H9 (cell line): ENCODE measurements around the gene ACYP2. TPM values are rescaled to one million over a fixed set of nuclear protein-coding genes. Genes with fewer than 3 reads are reported as not detected.

ENCODE experiments used
- DNase-seq: peaks from one replicate; pipeline ENCODE4 v3.0.0-alpha.2; 2017
- H2AFZ ChIP-seq: one replicate; pipeline ENCODE4 v1.6.1; 2013; ENCODE audit warnings: mild to moderate bottlenecking, low read length, control low read depth, moderate library complexity
- H2AK5ac ChIP-seq: 2 replicates; pipeline ENCODE4 v1.6.1; 2013; ENCODE audit warnings: low read length, control low read depth, mixed read lengths; ENCODE audit not compliant: insufficient read length
- H2BK120ac ChIP-seq: one replicate; pipeline ENCODE4 v1.6.1; 2013; ENCODE audit warnings: low read depth, mild to moderate bottlenecking, low read length, control low read depth, inconsistent platforms; ENCODE audit not compliant: poor library complexity, severe bottlenecking
- H2BK12ac ChIP-seq: 2 replicates; pipeline ENCODE4 v1.6.1; 2013; ENCODE audit warnings: low read length, control low read depth, mixed read lengths, low read depth; ENCODE audit not compliant: insufficient read length
- H2BK15ac ChIP-seq: 2 replicates; pipeline ENCODE4 v1.6.1; 2013; ENCODE audit warnings: low read depth, low read length, control low read depth
- H2BK20ac ChIP-seq: one replicate; pipeline ENCODE4 v1.6.1; 2013; ENCODE audit warnings: low read depth, mild to moderate bottlenecking, low read length, control low read depth, inconsistent platforms; ENCODE audit not compliant: poor library complexity, severe bottlenecking
- H2BK5ac ChIP-seq: 2 replicates; pipeline ENCODE4 v1.6.1; 2013; ENCODE audit warnings: low read length, control low read depth, mixed read lengths; ENCODE audit not compliant: insufficient read length
- H3K14ac ChIP-seq: 2 replicates; pipeline ENCODE4 v1.6.1; 2013; ENCODE audit warnings: low read length, control low read depth; ENCODE audit not compliant: insufficient read depth
- H3K18ac ChIP-seq: 2 replicates; pipeline ENCODE4 v1.6.1; 2013; ENCODE audit warnings: low read depth, mild to moderate bottlenecking, mixed read lengths, low read length, control low read depth; ENCODE audit not compliant: insufficient read length
- H3K23ac ChIP-seq: 2 replicates; pipeline ENCODE4 v1.6.1; 2013; ENCODE audit warnings: low read length, control low read depth, mixed read lengths, low read depth; ENCODE audit not compliant: insufficient read length
- H3K23me2 ChIP-seq: 2 replicates; pipeline ENCODE4 v1.6.1; 2013; ENCODE audit warnings: low read depth, mild to moderate bottlenecking, mixed read lengths, low read length, control low read depth; ENCODE audit not compliant: insufficient read length, poor library complexity, severe bottlenecking
- H3K27ac ChIP-seq: 2 replicates; pipeline ENCODE4 v1.5.1; 2013; ENCODE audit warnings: low read length, control low read depth, mixed read lengths, low read depth; ENCODE audit not compliant: insufficient read length
- H3K27me3 ChIP-seq: 2 replicates; pipeline ENCODE4 v1.6.1; 2013; ENCODE audit warnings: low read length, control low read depth, inconsistent platforms; ENCODE audit not compliant: insufficient read depth
- H3K4ac ChIP-seq: 2 replicates; pipeline ENCODE4 v1.6.1; 2013; ENCODE audit warnings: low read depth, mild to moderate bottlenecking, control low read depth, inconsistent platforms, low read length, moderate library complexity
- H3K4me1 ChIP-seq: 2 replicates; pipeline ENCODE4 v1.6.1; 2013; ENCODE audit warnings: low read length, control low read depth, inconsistent platforms; ENCODE audit not compliant: insufficient read depth
- H3K4me2 ChIP-seq: 2 replicates; pipeline ENCODE4 v1.6.1; 2013; ENCODE audit warnings: low read length, control low read depth, mixed read lengths; ENCODE audit not compliant: insufficient read length, insufficient read depth
- H3K56ac ChIP-seq: 2 replicates; pipeline ENCODE4 v1.6.1; 2013; ENCODE audit warnings: low read depth, mild to moderate bottlenecking, mixed read lengths, low read length, control low read depth; ENCODE audit not compliant: insufficient read length
- H3K79me1 ChIP-seq: 2 replicates; pipeline ENCODE4 v1.6.1; 2013; ENCODE audit warnings: low read depth, mild to moderate bottlenecking, moderate library complexity, low read length, control low read depth, inconsistent platforms; ENCODE audit not compliant: insufficient read depth, poor library complexity, severe bottlenecking
- H3K79me2 ChIP-seq: 2 replicates; pipeline ENCODE4 v1.6.1; 2013; ENCODE audit warnings: low read length, control low read depth, inconsistent platforms; ENCODE audit not compliant: insufficient read depth
- H3K9ac ChIP-seq: 2 replicates; pipeline ENCODE4 v1.6.1; 2013; ENCODE audit warnings: low read length, control low read depth, mixed read lengths; ENCODE audit not compliant: insufficient read length; ENCODE audit errors: extremely low read depth
- H3K9me3 ChIP-seq: one replicate; pipeline ENCODE4 v1.6.1; 2013; ENCODE audit warnings: low read depth, low read length, inconsistent platforms; ENCODE audit not compliant: control insufficient read depth
- H3T11ph ChIP-seq: one replicate; pipeline ENCODE4 v1.6.1; 2013; ENCODE audit warnings: mild to moderate bottlenecking, low read length, control low read depth, inconsistent platforms
- H4K20me1 ChIP-seq: one replicate; pipeline ENCODE4 v1.6.1; 2013; ENCODE audit not compliant: control insufficient read depth, insufficient read length, insufficient read depth
- H4K5ac ChIP-seq: 2 replicates; pipeline ENCODE4 v1.6.1; 2013; ENCODE audit warnings: low read depth, mild to moderate bottlenecking, mixed read lengths, low read length, control low read depth; ENCODE audit not compliant: insufficient read length
- H4K8ac ChIP-seq: replicated peaks from 2 replicates; pipeline ENCODE4 v1.6.1; 2013; ENCODE audit warnings: low read length, control low read depth, mixed read lengths, low read depth; ENCODE audit not compliant: insufficient read length
- H4K91ac ChIP-seq: 2 replicates; pipeline ENCODE4 v1.6.1; 2013; ENCODE audit warnings: low read depth, mild to moderate bottlenecking, moderate library complexity, mixed read lengths, low read length, control low read depth; ENCODE audit not compliant: insufficient read length
- H3K27ac Mint-ChIP-seq, 3 experiments: 2 replicates in 2 of 3; 3 replicates in 1 of 3; pipeline ENCODE4 v1.8.0; 2020 to 2021; ENCODE audit warnings: mixed read lengths in 3 of 3, mild to moderate bottlenecking in 1 of 3, moderate library complexity in 1 of 3
- H3K27me3 Mint-ChIP-seq: 2 replicates; pipeline ENCODE4 v1.8.0; 2021; ENCODE audit warnings: low read depth, mild to moderate bottlenecking, moderate library complexity, mixed read lengths
- H3K36me3 Mint-ChIP-seq, 3 experiments: 2 replicates in 2 of 3; 3 replicates in 1 of 3; pipeline ENCODE4 v1.8.0; 2020 to 2021; ENCODE audit warnings: low read depth in 3 of 3, mixed read lengths in 3 of 3; ENCODE audit not compliant: insufficient read depth in 1 of 3
- H3K4me1 Mint-ChIP-seq, 2 experiments: 2 replicates each; pipeline ENCODE4 v1.8.0; 2020; ENCODE audit warnings: mixed read lengths in 2 of 2
- H3K4me3 Mint-ChIP-seq, 2 experiments: 2 replicates in 1 of 2; 3 replicates in 1 of 2; pipeline ENCODE4 v1.8.0; 2020 to 2021; ENCODE audit warnings: mild to moderate bottlenecking in 2 of 2, mixed read lengths in 2 of 2, moderate library complexity in 1 of 2
- H3K9me3 Mint-ChIP-seq, 2 experiments: 2 replicates in 1 of 2; 3 replicates in 1 of 2; pipeline ENCODE4 v1.8.0; 2020; ENCODE audit warnings: mild to moderate bottlenecking in 2 of 2, mixed read lengths in 2 of 2, moderate library complexity in 1 of 2
- CTCF ChIP-seq: fragments of 200-600 bp; sonication (generic); conservative IDR thresholded peaks from 3 replicates; pipeline ENCODE4 v1.8.0; 2021; ENCODE audit warnings: antibody characterized with exemption, mild to moderate bottlenecking
- WGBS: extraction: QIAGEN DNeasy Blood & Tissue Kit; methylation state at CpG from one replicate; pipeline ENCODE4 v1.1.7; 2013; ENCODE audit warnings: missing lambda C conversion rate, low lambda C conversion rate, mixed read lengths; ENCODE audit not compliant: insufficient read length; ENCODE audit errors: extremely low coverage; 5-methylcytosine and 5-hydroxymethylcytosine counted together
- total RNA-seq: library from RNA; stranded (reverse); gene quantifications from 2 replicates; pipeline ENCODE4 v1.2.1, GENCODE V29; 2021

Gene ACYP2
- total RNA-seq, 1 experiment from 2014 or later: 3.2 TPM

GRCh38 chr2:54260241-54260595 is 144.8 kb downstream of the ACYP2 start:
- peaks cover 0 to 7% (median 2%) of the 10 kb centered on the region in 3 experiments; a peak in 4 of 7 replicates for H3K36me3 Mint-ChIP-seq

More at GRCh38 chr2:54260241-54260595, 144.8 kb downstream of the ACYP2 start:
- H3K79me2 ChIP-seq: no peaks in the 10 kb centered on the region
- H4K8ac ChIP-seq: no peak overlapping the region
- H3K14ac ChIP-seq: no peak overlapping the region
- no peak overlapping the region for H2BK20ac ChIP-seq
- H2AK5ac ChIP-seq: no peak overlapping the region
- H3K79me1 ChIP-seq: no peaks in the 10 kb centered on the region
- no peaks in the 10 kb centered on the region for H3K27me3 Mint-ChIP-seq
- TF ChIP-seq CTCF: no peak
- no peak overlapping the region for H3K9ac ChIP-seq
- H3K4me3 Mint-ChIP-seq: no peak overlapping the region
- peaks cover 10 to 13% of the 10 kb centered on the region in 2 experiments; a peak in 4 of 5 replicates for H3K9me3 Mint-ChIP-seq
- no peak overlapping the region for H2BK5ac ChIP-seq
- H3K4me2 ChIP-seq: no peak overlapping the region
- H3K27me3 ChIP-seq: no peaks in the 10 kb centered on the region
- no peak overlapping the region for H3K56ac ChIP-seq
- H3K4me1 ChIP-seq: no peaks in the 10 kb centered on the region
- no peak overlapping the region for H3K4ac ChIP-seq
- DNase-seq: no peak
- H4K91ac ChIP-seq: no peak overlapping the region
- no peak overlapping the region for H3K27ac Mint-ChIP-seq
- no CpG with 5 or more reads among the region's 2 CpGs for WGBS
- H2BK15ac ChIP-seq: no peak overlapping the region
- no peak overlapping the region for H3K27ac ChIP-seq
- H3K4me1 Mint-ChIP-seq: no peaks in the 10 kb centered on the region
- no peak overlapping the region for H3T11ph ChIP-seq
- no peaks in the 10 kb centered on the region for H3K9me3 ChIP-seq
- H2BK120ac ChIP-seq: no peak overlapping the region
- no peaks in the 10 kb centered on the region for H4K20me1 ChIP-seq
- H2BK12ac ChIP-seq: no peak overlapping the region
- H3K18ac ChIP-seq: no peak overlapping the region
- no peak overlapping the region for H2AFZ ChIP-seq
- H4K5ac ChIP-seq: no peak overlapping the region
- no peaks in the 10 kb centered on the region for H3K23me2 ChIP-seq
- H3K23ac ChIP-seq: no peak overlapping the region
